ENCODE data around the gene LYPD6B. TPM values are rescaled to one million over a fixed set of nuclear protein-coding genes. Genes with fewer than 3 reads are reported as not detected.

Gene LYPD6B
- total and polyA plus RNA-seq, 2 donors (not counting 1 experiment from before 2014, with no cell fraction given) = 1.5 to 2.7 TPM

- H3K9ac ChIP-seq (ENCODE audit: low read length) = no peak overlapping the region
- no CpG with 5 or more reads among the region's 1 CpG for WGBS (ENCODE audit: insufficient coverage)
- no peaks in the 10 kb centered on the region for H3K4me1 Mint-ChIP-seq
Measured at GRCh38 chr2:149112068-149112467, 73.6 kb downstream of the LYPD6B start.

GRCh38 chr2:149112713-149113112 lies 74.2 kb downstream of the LYPD6B start:
- Histone ChIP-seq H4K20me1 (ENCODE audit: control insufficient read depth, insufficient read depth, low read length, poor library complexity, severe bottlenecking) (no peaks in the 10 kb centered on the region), H3K27me3 (replicated peaks in 1 of 4; ENCODE audit: control extremely low read depth in 1 of 4, control insufficient read depth in 3 of 4, insufficient read depth in 4 of 4, low read length in 3 of 4) (no peaks in the 10 kb centered on the region), H2AFZ (ENCODE audit: insufficient read depth, low read depth, low read length, poor library complexity, severe bottlenecking) (no peak overlapping the region), H3K4me1 (ENCODE audit: control insufficient read depth in 2 of 2, insufficient read depth in 2 of 2, low read length in 2 of 2) (no peaks in the 10 kb centered on the region), H3K9ac (ENCODE audit: low read length) (no peak overlapping the region), H3K79me2 (ENCODE audit: control insufficient read depth, insufficient read depth, low read length) (no peaks in the 10 kb centered on the region), H3K4me3 (ENCODE audit: control extremely low read depth in 1 of 5, extremely low read depth in 1 of 5, insufficient read depth in 1 of 5, low read depth in 2 of 5, low read length in 4 of 5) (no peak overlapping the region), H3K36me3 (replicated peaks in 1 of 2; ENCODE audit: control extremely low read depth in 1 of 2, control insufficient read depth in 1 of 2, extremely low read depth in 1 of 2, insufficient read depth in 2 of 2, low read length in 1 of 2) (no peaks in the 10 kb centered on the region), H3K27ac (ENCODE audit: low read length in 2 of 2) (no peak overlapping the region), H3K9me3 (ENCODE audit: control extremely low read depth in 1 of 3, control insufficient read depth in 2 of 3, insufficient read depth in 1 of 3, low read length in 2 of 3) (peaks cover 0 to 5% (median 3%) of the 10 kb centered on the region in 3 donors), H3K4me2 (replicated peaks; ENCODE audit: low read depth, low read length, poor library complexity, severe bottlenecking) (no peak overlapping the region)
- H3K4me1 Mint-ChIP-seq = no peaks in the 10 kb centered on the region
- H3K27me3 Mint-ChIP-seq = peaks cover 10% of the 10 kb centered on the region
- TF ChIP-seq EZH2 (IDR thresholded peaks at IDR 0.05; ENCODE audit: borderline replicate concordance, insufficient read depth, low read depth, low read length, poor library complexity, severe bottlenecking) (no peak), CTCF (IDR thresholded peaks at IDR 0.05) (no peak)
- no peak overlapping the region for H3K27ac Mint-ChIP-seq
- intact Hi-C loops (cut with micrococcal nuclease) = no loop called here
- ChIA-PET CTCF (no interaction called here), POLR2A (no interaction called here)
- DNase-seq (no peak), ATAC-seq (ENCODE audit: low read depth) (no peak)
- WGBS (ENCODE audit: insufficient coverage) = 100% methylated on average over 1 of the region's 2 CpGs
- no peak overlapping the region for H3K4me3 Mint-ChIP-seq
- H3K9me3 Mint-ChIP-seq (ENCODE audit: insufficient read depth) = no peaks in the 10 kb centered on the region

More at GRCh38 chr2:149112068-149112467, 73.6 kb downstream of the LYPD6B start:
- Histone ChIP-seq H3K27ac (ENCODE audit: low read length in 2 of 2) (no peak overlapping the region), H3K27me3 (replicated peaks in 1 of 4; ENCODE audit: control extremely low read depth in 1 of 4, control insufficient read depth in 3 of 4, insufficient read depth in 4 of 4, low read length in 3 of 4) (no peaks in the 10 kb centered on the region), H3K36me3 (replicated peaks in 1 of 2; ENCODE audit: control extremely low read depth in 1 of 2, control insufficient read depth in 1 of 2, extremely low read depth in 1 of 2, insufficient read depth in 2 of 2, low read length in 1 of 2) (no peaks in the 10 kb centered on the region), H3K4me3 (ENCODE audit: control extremely low read depth in 1 of 5, extremely low read depth in 1 of 5, insufficient read depth in 1 of 5, low read depth in 2 of 5, low read length in 4 of 5) (no peak overlapping the region), H4K20me1 (ENCODE audit: control insufficient read depth, insufficient read depth, low read length, poor library complexity, severe bottlenecking) (no peaks in the 10 kb centered on the region), H3K4me2 (replicated peaks; ENCODE audit: low read depth, low read length, poor library complexity, severe bottlenecking) (no peak overlapping the region), H3K9me3 (ENCODE audit: control extremely low read depth in 1 of 3, control insufficient read depth in 2 of 3, insufficient read depth in 1 of 3, low read length in 2 of 3) (peaks cover 0 to 6% (median 3%) of the 10 kb centered on the region in 3 donors), H3K79me2 (ENCODE audit: control insufficient read depth, insufficient read depth, low read length) (no peaks in the 10 kb centered on the region), H2AFZ (ENCODE audit: insufficient read depth, low read depth, low read length, poor library complexity, severe bottlenecking) (no peak overlapping the region), H3K4me1 (ENCODE audit: control insufficient read depth in 2 of 2, insufficient read depth in 2 of 2, low read length in 2 of 2) (no peaks in the 10 kb centered on the region)
- no peak overlapping the region for H3K4me3 Mint-ChIP-seq
- peaks cover 10% of the 10 kb centered on the region for H3K27me3 Mint-ChIP-seq
- no peaks in the 10 kb centered on the region for H3K9me3 Mint-ChIP-seq (ENCODE audit: insufficient read depth)
- no peak for TF ChIP-seq CTCF (IDR thresholded peaks at IDR 0.05)
- no peak for TF ChIP-seq EZH2 (IDR thresholded peaks at IDR 0.05; ENCODE audit: borderline replicate concordance, insufficient read depth, low read depth, low read length, poor library complexity, severe bottlenecking)
- no peak overlapping the region for H3K27ac Mint-ChIP-seq
- CTCF ChIA-PET = interaction anchor here (0.6 kb wide), 1 partner anchor 24 kb away, joined by 3 read pairs; no protein-coding TSS in a partner anchor
- intact Hi-C loops (cut with micrococcal nuclease) = no loop called here
- no peak for ATAC-seq (ENCODE audit: low read depth)
- no peak for DNase-seq
- POLR2A ChIA-PET = no interaction called here

All from B cell (primary cell).